ENCODE measurements around the gene CTBP1.
A peak's percentile ranks its signal among the peaks of the same experiment; 100 is the strongest.

CTBP1 gene

DNA sequence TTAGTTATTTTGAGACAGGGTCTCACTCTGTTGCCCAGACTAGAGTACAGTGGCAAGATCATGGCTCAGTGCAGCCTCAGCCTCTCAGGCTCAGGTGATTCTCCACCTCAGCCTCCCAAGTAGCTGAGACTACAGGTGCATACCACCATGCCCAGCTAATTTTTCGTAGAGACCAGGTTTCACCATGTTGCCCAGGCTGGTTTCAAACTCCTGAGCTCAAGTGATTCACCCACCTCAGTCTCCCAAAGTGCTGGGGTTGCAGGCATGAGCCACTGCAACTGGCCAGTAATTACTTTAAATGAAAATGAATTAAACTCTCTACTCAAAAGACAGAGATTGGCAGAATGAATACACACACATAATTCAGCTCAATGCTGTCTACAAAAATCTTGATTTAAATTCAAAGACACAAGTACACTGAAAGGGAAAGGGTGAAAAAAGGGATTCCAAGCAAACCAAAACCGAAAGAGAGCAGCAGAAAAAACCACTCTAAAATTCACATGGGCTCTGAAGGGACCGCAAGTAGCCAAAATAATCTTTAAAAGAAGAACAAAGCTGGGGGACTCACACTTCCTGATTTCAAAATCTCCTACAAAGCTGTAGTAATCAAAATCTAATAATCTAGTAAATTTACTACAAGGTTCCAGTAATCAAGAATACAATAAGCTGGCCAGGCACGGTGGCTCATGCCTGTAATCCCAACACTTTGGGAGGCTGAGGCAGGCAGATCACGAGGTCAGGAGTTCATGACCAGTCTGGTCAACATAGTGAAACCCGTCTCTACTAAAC is 64.8 kb downstream of the CTBP1 start:
- in situ Hi-C loops (cut with MboI; ENCODE audit: low pct_unique_long_range_greater_than_20kb, low sequenced_read_pairs, unreplicated experiment) = no loop called here
- TF ChIP-seq, protein P1, sequence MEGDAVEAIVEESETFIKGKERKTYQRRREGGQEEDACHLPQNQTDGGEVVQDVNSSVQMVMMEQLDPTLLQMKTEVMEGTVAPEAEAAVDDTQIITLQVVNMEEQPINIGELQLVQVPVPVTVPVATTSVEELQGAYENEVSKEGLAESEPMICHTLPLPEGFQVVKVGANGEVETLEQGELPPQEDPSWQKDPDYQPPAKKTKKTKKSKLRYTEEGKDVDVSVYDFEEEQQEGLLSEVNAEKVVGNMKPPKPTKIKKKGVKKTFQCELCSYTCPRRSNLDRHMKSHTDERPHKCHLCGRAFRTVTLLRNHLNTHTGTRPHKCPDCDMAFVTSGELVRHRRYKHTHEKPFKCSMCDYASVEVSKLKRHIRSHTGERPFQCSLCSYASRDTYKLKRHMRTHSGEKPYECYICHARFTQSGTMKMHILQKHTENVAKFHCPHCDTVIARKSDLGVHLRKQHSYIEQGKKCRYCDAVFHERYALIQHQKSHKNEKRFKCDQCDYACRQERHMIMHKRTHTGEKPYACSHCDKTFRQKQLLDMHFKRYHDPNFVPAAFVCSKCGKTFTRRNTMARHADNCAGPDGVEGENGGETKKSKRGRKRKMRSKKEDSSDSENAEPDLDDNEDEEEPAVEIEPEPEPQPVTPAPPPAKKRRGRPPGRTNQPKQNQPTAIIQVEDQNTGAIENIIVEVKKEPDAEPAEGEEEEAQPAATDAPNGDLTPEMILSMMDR (IDR thresholded peaks at IDR 0.05; ENCODE audit: extremely low read depth, insufficient read depth, missing control alignments) = no peak
- peak; percentile 60 for DNase-seq (ENCODE audit: low spot score)

DNA sequence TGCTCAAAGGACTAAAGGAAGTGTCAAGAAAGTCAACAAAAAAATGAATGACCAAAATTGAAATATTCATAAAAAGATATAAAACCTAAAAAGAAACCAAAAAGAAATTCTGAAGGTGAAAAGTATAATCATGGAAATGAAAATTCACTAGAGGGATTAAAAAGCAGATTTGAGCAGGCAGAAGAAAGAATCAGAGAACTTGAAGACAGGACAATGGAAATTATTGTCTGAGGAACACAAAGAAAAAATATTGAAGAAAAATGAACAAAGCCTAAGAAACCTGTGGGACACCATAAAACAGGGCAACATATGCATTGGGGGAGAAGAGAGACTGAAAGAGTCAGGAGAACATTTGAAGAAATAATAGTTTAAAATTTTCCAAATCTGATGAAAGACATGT is 66.6 kb downstream of the CTBP1 start:
- TF ChIP-seq, protein P1 (IDR thresholded peaks at IDR 0.05; ENCODE audit: extremely low read depth, insufficient read depth, missing control alignments) = no peak
- in situ Hi-C loops (cut with MboI; ENCODE audit: low pct_unique_long_range_greater_than_20kb, low sequenced_read_pairs, unreplicated experiment) = no loop called here
- no peak for DNase-seq (ENCODE audit: low spot score)

DNA sequence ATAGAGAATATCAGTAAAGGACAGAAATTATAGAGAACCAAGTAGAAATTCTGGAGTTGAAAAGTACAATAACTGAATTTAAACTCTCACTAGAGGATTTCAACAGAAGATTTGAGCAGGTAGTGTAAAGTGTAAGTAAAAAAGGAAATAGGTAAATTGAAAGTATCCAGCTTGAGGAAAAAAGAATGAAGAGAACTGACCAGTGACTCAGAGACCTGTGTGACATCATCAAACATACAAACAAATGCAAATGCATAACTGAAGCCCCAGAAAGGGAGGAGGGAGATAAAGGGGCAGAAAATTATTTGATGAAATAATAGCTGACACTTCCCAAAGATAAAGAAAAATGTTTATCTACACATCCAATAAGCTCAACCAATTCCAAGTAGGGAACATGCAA is 68.3 kb downstream of the CTBP1 start:
- DNase-seq (ENCODE audit: low spot score) = no peak
- TF ChIP-seq, protein P1 (IDR thresholded peaks at IDR 0.05; ENCODE audit: extremely low read depth, insufficient read depth, missing control alignments) = no peak
- in situ Hi-C loops (cut with MboI; ENCODE audit: low pct_unique_long_range_greater_than_20kb, low sequenced_read_pairs, unreplicated experiment) = no loop called here

DNA sequence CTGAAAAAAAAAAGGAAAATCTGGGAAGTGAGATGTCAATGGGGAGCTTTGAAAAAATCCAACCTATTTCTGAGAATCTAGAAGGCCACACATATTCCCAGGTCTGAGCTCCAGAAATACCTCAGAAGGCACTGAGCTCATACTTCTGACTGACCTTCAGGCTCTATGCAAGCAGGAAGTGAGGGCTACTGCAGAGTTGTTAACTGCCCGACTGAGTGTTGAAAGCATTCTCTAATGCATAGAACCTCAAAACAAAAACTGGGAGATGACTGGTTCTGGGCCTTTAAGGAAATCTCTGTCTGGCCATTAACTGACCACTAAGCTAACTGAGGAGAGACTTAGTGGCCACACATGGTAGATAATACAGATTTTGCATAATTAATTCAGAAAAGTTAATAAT is 69.0 kb downstream of the CTBP1 start:
- no peak for DNase-seq (ENCODE audit: low spot score)
- in situ Hi-C loops (cut with MboI; ENCODE audit: low pct_unique_long_range_greater_than_20kb, low sequenced_read_pairs, unreplicated experiment) = no loop called here
- TF ChIP-seq, protein P1 (IDR thresholded peaks at IDR 0.05; ENCODE audit: extremely low read depth, insufficient read depth, missing control alignments) = no peak

DNA sequence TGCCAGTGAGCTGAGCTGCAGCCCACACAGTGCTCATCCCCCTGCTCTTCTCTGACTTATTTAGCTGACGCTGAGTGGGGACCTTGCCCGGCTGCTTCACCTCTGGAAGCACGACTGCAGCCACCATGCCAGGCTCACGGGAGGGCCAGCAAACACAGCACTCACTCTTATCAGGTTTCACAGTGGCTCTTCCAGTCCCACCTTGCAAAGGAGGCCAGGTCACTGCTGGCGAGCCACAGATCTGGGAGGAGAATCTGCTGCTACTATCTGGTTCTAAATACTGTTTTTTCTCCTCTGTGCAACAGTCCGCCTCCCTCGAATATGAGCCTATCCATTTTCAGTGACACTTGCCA is 69.9 kb downstream of the CTBP1 start:
- in situ Hi-C loops (cut with MboI; ENCODE audit: low pct_unique_long_range_greater_than_20kb, low sequenced_read_pairs, unreplicated experiment) = no loop called here
- TF ChIP-seq, protein P1 (IDR thresholded peaks at IDR 0.05; ENCODE audit: extremely low read depth, insufficient read depth, missing control alignments) = no peak
- DNase-seq (ENCODE audit: low spot score) = no peak

DNA sequence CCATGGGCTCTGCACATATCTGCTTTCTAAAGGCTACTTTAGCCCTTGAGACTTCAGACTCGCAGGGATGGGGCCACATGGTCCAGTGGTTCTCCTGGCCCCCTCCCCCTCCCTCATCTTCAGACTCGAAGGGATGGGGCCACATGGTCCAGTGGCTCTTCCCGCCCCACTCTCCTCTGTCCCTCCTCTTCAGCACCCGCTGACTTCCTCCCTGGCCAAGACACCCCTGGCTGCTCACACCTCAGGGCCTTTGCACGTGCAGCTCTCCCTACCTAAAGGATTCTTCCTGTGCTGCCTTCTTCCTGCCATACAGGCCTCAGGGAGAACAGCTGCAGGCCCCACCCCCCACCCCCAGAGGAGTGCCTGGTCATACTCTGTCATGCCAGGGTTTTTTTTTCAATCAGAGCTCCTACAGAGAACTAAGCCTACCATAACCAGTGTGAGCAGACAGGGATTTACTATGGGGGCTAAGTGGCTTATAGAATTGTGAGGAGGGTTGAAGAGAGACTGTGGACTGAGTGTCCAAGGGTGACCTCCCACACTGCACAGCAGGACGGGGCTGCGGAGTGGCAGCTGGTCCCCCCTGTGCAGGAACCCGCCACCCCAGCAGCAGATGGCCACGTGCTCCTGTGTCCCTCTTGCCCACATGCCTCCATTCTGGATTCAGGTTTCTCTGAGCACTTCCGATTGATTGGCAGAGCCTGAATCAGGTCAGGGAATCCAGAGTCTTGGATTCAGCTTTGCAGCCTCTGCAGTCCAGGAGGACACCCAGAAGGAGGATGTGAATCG is 70.4 kb downstream of the CTBP1 start:
- no peak for DNase-seq (ENCODE audit: low spot score)
- in situ Hi-C loops (cut with MboI; ENCODE audit: low pct_unique_long_range_greater_than_20kb, low sequenced_read_pairs, unreplicated experiment) = no loop called here
- TF ChIP-seq, protein P1 (IDR thresholded peaks at IDR 0.05; ENCODE audit: extremely low read depth, insufficient read depth, missing control alignments) = no peak
